Measurements from ENCODE around the gene FGF19. TPM values are rescaled to one million over a fixed set of nuclear protein-coding genes. Genes with fewer than 3 reads are reported as not detected.

FGF19 gene
- total RNA-seq, 6 donors from 2014 or later: 0.23 to 0.24 TPM; not detected in 4

DNA sequence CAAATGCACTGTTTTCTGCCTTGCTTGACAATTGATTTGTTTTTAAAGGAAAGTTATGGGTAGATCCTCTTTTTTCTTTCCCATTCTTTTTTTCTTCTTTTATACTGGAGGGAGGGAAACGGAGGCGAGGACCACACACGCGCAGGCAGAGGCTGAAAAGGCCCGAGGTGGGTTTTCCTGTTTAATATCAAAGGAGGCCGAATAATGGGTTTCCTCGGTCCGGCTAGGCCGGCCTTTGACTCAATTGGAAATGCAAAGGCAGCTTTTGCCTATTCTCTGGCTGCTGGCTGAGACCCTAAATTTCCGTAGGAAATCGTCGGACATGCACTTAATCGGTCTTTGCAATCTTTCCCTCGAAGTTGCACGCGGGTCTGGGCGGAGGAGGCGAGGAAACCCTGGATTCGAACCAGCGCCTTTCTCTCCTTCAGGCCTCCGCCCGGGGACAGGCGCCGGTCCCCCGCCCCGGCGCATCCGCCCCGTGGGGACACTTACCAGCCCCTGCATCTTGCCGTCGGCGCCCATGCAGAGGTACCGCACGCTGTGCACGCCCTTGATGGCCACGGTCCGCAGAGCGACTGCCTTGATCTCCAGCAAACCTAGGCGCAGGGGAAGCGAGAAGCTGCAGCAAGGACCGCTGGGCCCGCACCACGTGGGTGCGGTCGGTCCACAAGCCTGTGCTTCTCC, 911 bp downstream of the FGF19 start:
- H3K27me3 ChIP-seq: peaks cover 0 to 46% (median 27%) of the 10 kb centered on the region in 4 donors
- ATAC-seq (ENCODE audit: low FRiP score in 2 of 2) (no peak), DNase-seq (peak in 1 of 2 donors; percentile 68)
- peaks cover 10 to 44% (median 22%) of the 10 kb centered on the region in 4 donors for H3K4me1 ChIP-seq
- 11 to 13% methylated on average over 12 to 18 of the region's 45 CpGs for WGBS, 2 donors
- no peaks in the 10 kb centered on the region for H3K9me3 ChIP-seq
- H3K36me3 ChIP-seq: no peaks in the 10 kb centered on the region
- TF ChIP-seq EP300 (IDR thresholded peaks at IDR 0.05) (no peak), POLR2A (IDR thresholded peaks at IDR 0.05) (no peak), POLR2AphosphoS5 (IDR thresholded peaks at IDR 0.05) (no peak)
- TF ChIP-seq, protein P1, sequence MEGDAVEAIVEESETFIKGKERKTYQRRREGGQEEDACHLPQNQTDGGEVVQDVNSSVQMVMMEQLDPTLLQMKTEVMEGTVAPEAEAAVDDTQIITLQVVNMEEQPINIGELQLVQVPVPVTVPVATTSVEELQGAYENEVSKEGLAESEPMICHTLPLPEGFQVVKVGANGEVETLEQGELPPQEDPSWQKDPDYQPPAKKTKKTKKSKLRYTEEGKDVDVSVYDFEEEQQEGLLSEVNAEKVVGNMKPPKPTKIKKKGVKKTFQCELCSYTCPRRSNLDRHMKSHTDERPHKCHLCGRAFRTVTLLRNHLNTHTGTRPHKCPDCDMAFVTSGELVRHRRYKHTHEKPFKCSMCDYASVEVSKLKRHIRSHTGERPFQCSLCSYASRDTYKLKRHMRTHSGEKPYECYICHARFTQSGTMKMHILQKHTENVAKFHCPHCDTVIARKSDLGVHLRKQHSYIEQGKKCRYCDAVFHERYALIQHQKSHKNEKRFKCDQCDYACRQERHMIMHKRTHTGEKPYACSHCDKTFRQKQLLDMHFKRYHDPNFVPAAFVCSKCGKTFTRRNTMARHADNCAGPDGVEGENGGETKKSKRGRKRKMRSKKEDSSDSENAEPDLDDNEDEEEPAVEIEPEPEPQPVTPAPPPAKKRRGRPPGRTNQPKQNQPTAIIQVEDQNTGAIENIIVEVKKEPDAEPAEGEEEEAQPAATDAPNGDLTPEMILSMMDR (IDR thresholded peaks at IDR 0.05): no peak
- no peak overlapping the region for H3K4me3 ChIP-seq
- no peak overlapping the region for H3K27ac ChIP-seq

DNA sequence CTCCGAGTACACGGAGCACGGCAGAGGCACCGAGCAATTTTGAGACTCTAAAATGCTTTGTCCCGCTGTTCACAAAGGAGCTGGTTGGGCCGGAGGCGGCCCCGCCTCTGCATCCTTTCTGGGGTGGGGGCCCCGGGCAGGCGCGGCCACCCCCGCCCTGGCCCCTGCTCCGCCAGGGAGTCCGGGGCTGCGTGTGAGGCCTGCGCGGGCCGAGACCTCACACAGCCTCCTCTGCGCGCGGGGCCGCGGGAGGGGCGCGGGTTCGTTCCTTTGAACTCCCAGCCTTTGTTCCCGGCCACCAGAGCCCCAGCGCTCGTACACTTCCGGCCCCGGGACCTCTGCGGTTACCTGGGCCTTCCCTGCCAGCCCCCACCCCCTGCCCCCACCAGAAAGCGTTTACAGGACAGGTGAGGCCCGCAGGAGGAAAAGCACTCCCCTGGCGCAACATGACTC, 1.6 kb downstream of the FGF19 start:
- 3 to 10% methylated on average over 3 to 26 of the region's 35 CpGs for WGBS, 2 donors
- Histone ChIP-seq H3K4me3 (no peak overlapping the region), H3K4me1 (peaks cover 10 to 44% (median 22%) of the 10 kb centered on the region in 4 donors), H3K9me3 (no peaks in the 10 kb centered on the region), H3K36me3 (no peaks in the 10 kb centered on the region), H3K27ac (no peak overlapping the region), H3K27me3 (peaks cover 0 to 46% (median 27%) of the 10 kb centered on the region in 4 donors)
- TF ChIP-seq POLR2A (IDR thresholded peaks at IDR 0.05) (no peak), POLR2AphosphoS5 (IDR thresholded peaks at IDR 0.05) (no peak)
- ATAC-seq (ENCODE audit: low FRiP score in 2 of 2) (no peak), DNase-seq (peak in 1 of 2 donors; percentile 71)

- ATAC-seq (ENCODE audit: low FRiP score in 2 of 2) (peak; percentile 40 to 69), DNase-seq (peak; percentile 72 to 83)
- H3K4me3 ChIP-seq: no peak overlapping the region
- no peak overlapping the region for H3K27ac ChIP-seq
- peaks cover 10 to 44% (median 22%) of the 10 kb centered on the region in 4 donors for H3K4me1 ChIP-seq
- TF ChIP-seq POLR2A (IDR thresholded peaks at IDR 0.05) (no peak), POLR2AphosphoS5 (IDR thresholded peaks at IDR 0.05) (peak in 1 of 2 donors; percentile 17)
- H3K9me3 ChIP-seq: no peaks in the 10 kb centered on the region
- no peaks in the 10 kb centered on the region for H3K36me3 ChIP-seq
- WGBS, 2 donors: 34% methylated on average over 9 to 16 of the region's 20 CpGs
- H3K27me3 ChIP-seq: peaks cover 0 to 38% (median 27%) of the 10 kb centered on the region in 4 donors
Observed at GRCh38 chr11:69700278-69701140, 3.3 kb downstream of the FGF19 start.

- Histone ChIP-seq H3K27me3 (peaks cover 0 to 25% (median 17%) of the 10 kb centered on the region in 4 donors), H3K27ac (no peak overlapping the region), H3K4me1 (peaks cover 4 to 32% (median 13%) of the 10 kb centered on the region in 4 donors), H3K36me3 (no peaks in the 10 kb centered on the region), H3K9me3 (no peaks in the 10 kb centered on the region), H3K4me3 (no peak overlapping the region)
- ATAC-seq (ENCODE audit: low FRiP score in 2 of 2) (no peak), DNase-seq (no peak)
- whole genome bisulfite sequencing, 2 donors: 71 to 81% methylated on average over 8 to 13 of the region's 13 CpGs
- TF ChIP-seq, protein P1 (IDR thresholded peaks at IDR 0.05): no peak
- TF ChIP-seq EP300 (IDR thresholded peaks at IDR 0.05) (no peak), POLR2A (IDR thresholded peaks at IDR 0.05) (no peak), POLR2AphosphoS5 (IDR thresholded peaks at IDR 0.05) (no peak)
Observed at GRCh38 chr11:69699213-69699612, 4.6 kb downstream of the FGF19 start.

DNA sequence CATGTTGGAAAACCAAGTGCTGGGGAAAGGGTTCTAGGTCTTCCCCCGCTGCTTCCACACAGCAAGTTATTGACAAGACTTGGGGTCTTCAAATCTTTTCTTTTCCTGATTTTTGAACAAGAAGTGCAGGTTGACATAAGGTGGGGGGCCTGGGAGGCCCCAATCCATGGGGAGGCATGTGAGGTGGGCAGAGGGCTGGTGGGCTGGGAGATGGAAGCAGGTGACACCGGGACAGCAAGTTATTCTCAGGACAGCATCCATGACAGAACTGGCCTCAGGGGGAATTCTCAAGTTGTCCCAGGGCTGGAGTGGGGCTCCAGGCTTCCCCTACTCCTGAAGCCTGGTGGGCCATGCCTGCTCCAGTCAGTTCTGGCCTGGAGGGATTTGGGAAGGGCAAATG, 5.5 kb downstream of the FGF19 start:
- no peak for DNase-seq
- Histone ChIP-seq H3K4me1 (peaks cover 0 to 24% (median 7%) of the 10 kb centered on the region in 4 donors), H3K4me3 (no peak overlapping the region), H3K9me3 (no peaks in the 10 kb centered on the region), H3K27ac (no peak overlapping the region), H3K36me3 (no peaks in the 10 kb centered on the region), H3K27me3 (peaks cover 0 to 17% (median 9%) of the 10 kb centered on the region in 4 donors)
- 85 to 96% methylated on average over 1 to 2 of the region's 2 CpGs for WGBS, 2 donors
- TF ChIP-seq, protein P1 (IDR thresholded peaks at IDR 0.05): no peak
- TF ChIP-seq EP300 (IDR thresholded peaks at IDR 0.05) (no peak), POLR2A (IDR thresholded peaks at IDR 0.05) (no peak), POLR2AphosphoS5 (IDR thresholded peaks at IDR 0.05) (no peak)
- no peak for ATAC-seq (ENCODE audit: low FRiP score in 2 of 2)
